GM12878 (cell line): ENCODE results near the gene FAM53B. TPM values are rescaled to one million over a fixed set of nuclear protein-coding genes. Genes with fewer than 3 reads are reported as not detected.

Source experiments
- ASH2L ChIP-seq: fragments of 300-600, 200-600 bp; sonication (generic); IDR thresholded peaks from 2 replicates; pipeline ENCODE4 v1.6.1; 2017; ENCODE audit warnings: low read depth, mild to moderate bottlenecking, borderline replicate concordance
- ATF7 ChIP-seq: fragments of 450-650 bp; IDR thresholded peaks from 2 replicates; pipeline ENCODE4 v1.6.1; 2016; ENCODE audit warnings: low read depth, mild to moderate bottlenecking
- BMI1 ChIP-seq: fragments of 450-650 bp; IDR thresholded peaks from 2 replicates; pipeline ENCODE4 v1.6.1; 2016; ENCODE audit warnings: mild to moderate bottlenecking, moderate library complexity, borderline replicate concordance
- BRCA1 ChIP-seq: IDR thresholded peaks from 2 replicates; pipeline ENCODE4 v1.6.1; 2011; ENCODE audit warnings: low read depth, low read length, improper control_type of control experiment
- CBFB ChIP-seq: IDR thresholded peaks from 2 replicates; pipeline ENCODE4 v1.6.1; 2016; ENCODE audit warnings: antibody characterized with exemption, low read depth
- CHD1 ChIP-seq: IDR thresholded peaks from 2 replicates; pipeline ENCODE4 v1.6.1; 2012; ENCODE audit warnings: low read depth, low read length, improper control_type of control experiment
- EED ChIP-seq: sonication (generic); IDR thresholded peaks from 2 replicates; pipeline ENCODE4 v1.6.1; 2016; ENCODE audit warnings: antibody characterized with exemption, low read depth
- IRF4 ChIP-seq: IDR thresholded peaks from 2 replicates; pipeline ENCODE4 v1.6.1; 2011; ENCODE audit warnings: low read depth, low read length
- JUNB ChIP-seq: IDR thresholded peaks from 2 replicates; pipeline ENCODE4 v1.6.1; 2016; ENCODE audit warnings: antibody characterized with exemption, mild to moderate bottlenecking
- KDM1A ChIP-seq: fragments of 200-600 bp; sonication (generic); IDR thresholded peaks from 2 replicates; pipeline ENCODE4 v1.6.1; 2016; ENCODE audit warnings: borderline replicate concordance
- MEF2A ChIP-seq: IDR thresholded peaks from 2 replicates; pipeline ENCODE4 v1.6.1; 2011; ENCODE audit warnings: low read depth, mild to moderate bottlenecking, low read length, moderate library complexity; ENCODE audit not compliant: insufficient read depth
- NR2C1 ChIP-seq: fragments of 450-650 bp; IDR thresholded peaks from 2 replicates; pipeline ENCODE4 v1.6.1; 2017; ENCODE audit warnings: antibody characterized with exemption, mild to moderate bottlenecking, moderate library complexity
- NR2C2 ChIP-seq: IDR thresholded peaks from 2 replicates; pipeline ENCODE4 v1.6.1; 2011; ENCODE audit warnings: borderline replicate concordance, low read depth; ENCODE audit not compliant: control insufficient read depth, insufficient read length
- PML ChIP-seq: IDR thresholded peaks from 2 replicates; pipeline ENCODE4 v1.6.1; 2012; ENCODE audit warnings: low read length, inconsistent platforms
- SIX5 ChIP-seq: IDR thresholded peaks from 2 replicates; pipeline ENCODE4 v1.6.1; 2011; ENCODE audit warnings: mild to moderate bottlenecking, low read depth, low read length, moderate library complexity; ENCODE audit not compliant: severe bottlenecking
- SMAD5 ChIP-seq: IDR thresholded peaks from 2 replicates; pipeline ENCODE4 v1.6.1; 2016; ENCODE audit warnings: antibody characterized with exemption, low read depth
- SREBF1 ChIP-seq: IDR thresholded peaks from 2 replicates; pipeline ENCODE4 v1.6.1; 2012; ENCODE audit warnings: mild to moderate bottlenecking, low read length
- SREBF2 ChIP-seq: IDR thresholded peaks from 2 replicates; pipeline ENCODE4 v1.6.1; 2012; ENCODE audit warnings: mild to moderate bottlenecking, low read length
- SUPT20H ChIP-seq: IDR thresholded peaks from 2 replicates; pipeline ENCODE4 v1.6.1; 2011; ENCODE audit warnings: low read depth, mild to moderate bottlenecking, low read length, moderate library complexity, borderline replicate concordance; ENCODE audit not compliant: control insufficient read depth
- TCF7 ChIP-seq: IDR thresholded peaks from 2 replicates; pipeline ENCODE4 v1.6.1; 2014; ENCODE audit warnings: antibody characterized with exemption, borderline replicate concordance
- ZNF622 ChIP-seq: fragments of 450-650 bp; IDR thresholded peaks from 2 replicates; pipeline ENCODE4 v1.6.1; 2017; ENCODE audit warnings: mild to moderate bottlenecking, inconsistent platforms
- ZZZ3 ChIP-seq: IDR thresholded peaks from 2 replicates; pipeline ENCODE4 v1.6.1; 2011; ENCODE audit warnings: low read depth; ENCODE audit not compliant: control insufficient read depth, insufficient read length
- polyA plus RNA-seq, 11 experiments: library from polyadenylated mRNA; depleted of rRNA in 4 of 11; unstranded in 6 of 11; stranded (reverse) in 5 of 11; fragments of >200 nt; fragmentation: Nextera tagmentation in 4 of 11; fragmentation: Illumina TruSeq in 1 of 11; extraction: Ambion mirVana in 4 of 11; extraction: Trizol in 1 of 11; gene quantifications; 1 replicate in 1 of 11; 2 replicates in 10 of 11; pipeline versions ENCODE4 v1.2.1 to v1.2.3, GENCODE V29; 2011 to 2016; ENCODE audit warnings: inconsistent platforms in 2 of 11, missing spikeins in 2 of 11, low read depth in 1 of 11
- total RNA-seq, 4 experiments: library from RNA; depleted of rRNA in 3 of 4; stranded (reverse); fragments of >200 nt in 3 of 4; fragmentation: Illumina TruSeq in 1 of 4; extraction: Trizol in 1 of 4; gene quantifications; 2 replicates each; pipeline versions ENCODE4 v1.2.1 to v1.2.3, GENCODE V29; 2013 to 2021
- TF ChIP-seq, protein P1 (sequence below): fragments of 450-650 bp; formaldehyde crosslinking; IDR thresholded peaks from 2 replicates; pipeline ENCODE4 v1.5.0; 2022; ENCODE audit warnings: mild to moderate bottlenecking, missing genetic modification characterization
- TF ChIP-seq, protein P2 (sequence below): fragments of 450-650 bp; IDR thresholded peaks from 2 replicates; pipeline ENCODE4 v1.6.1; 2017; ENCODE audit warnings: mild to moderate bottlenecking
- TF ChIP-seq, protein P3 (sequence below): fragments of 150-350 bp; IDR thresholded peaks from 2 replicates; pipeline ENCODE4 v1.6.1; 2016; ENCODE audit warnings: low read depth, low read length

FAM53B gene
- total and polyA plus RNA-seq, 10 of the 15 experiments (the other 5 are each of a cell fraction or from before 2014, with no cell fraction given): 0.05 to 26.3 (median 8.1) TPM

DNA sequence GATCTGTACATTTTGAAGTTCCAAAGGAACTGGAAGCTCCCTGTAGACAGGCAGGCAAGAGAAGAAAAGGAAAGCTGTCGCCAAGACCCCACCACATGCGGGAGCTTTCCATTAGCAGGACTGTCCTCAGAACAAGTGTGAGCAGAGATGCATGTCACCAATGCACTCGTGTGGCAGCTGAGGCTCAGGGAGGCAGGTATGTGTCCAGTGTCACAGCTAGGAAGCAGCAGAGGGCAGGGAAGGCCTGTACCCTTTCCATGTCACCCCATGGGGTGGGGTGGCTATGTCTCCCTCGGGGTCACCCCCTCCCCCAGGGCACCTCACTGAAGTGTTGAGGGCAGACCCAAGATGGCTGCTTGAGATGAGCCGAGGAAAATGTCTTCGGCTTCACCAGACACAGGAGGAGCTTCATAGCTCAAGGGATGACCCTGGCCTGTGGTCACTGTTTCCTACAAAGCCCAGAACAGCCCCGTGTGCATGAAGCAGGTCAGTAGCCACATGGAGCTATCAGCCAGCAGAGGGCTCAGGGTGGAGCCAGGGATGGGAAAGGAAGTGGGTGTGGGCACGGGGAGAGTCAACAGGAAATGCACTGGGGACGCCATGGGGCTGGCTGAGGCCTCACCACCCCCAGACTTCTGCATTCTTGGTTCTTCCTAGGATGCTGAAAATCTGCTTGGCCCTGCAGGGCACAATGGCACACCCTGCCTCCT is 96.6 kb downstream of the FAM53B start (continued):
- no peak for TF ChIP-seq SIX5
- TF ChIP-seq NR2C1: no peak
- TF ChIP-seq ZZZ3: no peak
- no peak for TF ChIP-seq TCF7
- no peak for TF ChIP-seq SMAD5
- 0 out of 2 replicates have a peak, but pooled peaks have one; percentile 26 for TF ChIP-seq EED
- TF ChIP-seq ATF7: no peak
- no peak for TF ChIP-seq ASH2L
- no peak for TF ChIP-seq PML
- TF ChIP-seq, protein P1, sequence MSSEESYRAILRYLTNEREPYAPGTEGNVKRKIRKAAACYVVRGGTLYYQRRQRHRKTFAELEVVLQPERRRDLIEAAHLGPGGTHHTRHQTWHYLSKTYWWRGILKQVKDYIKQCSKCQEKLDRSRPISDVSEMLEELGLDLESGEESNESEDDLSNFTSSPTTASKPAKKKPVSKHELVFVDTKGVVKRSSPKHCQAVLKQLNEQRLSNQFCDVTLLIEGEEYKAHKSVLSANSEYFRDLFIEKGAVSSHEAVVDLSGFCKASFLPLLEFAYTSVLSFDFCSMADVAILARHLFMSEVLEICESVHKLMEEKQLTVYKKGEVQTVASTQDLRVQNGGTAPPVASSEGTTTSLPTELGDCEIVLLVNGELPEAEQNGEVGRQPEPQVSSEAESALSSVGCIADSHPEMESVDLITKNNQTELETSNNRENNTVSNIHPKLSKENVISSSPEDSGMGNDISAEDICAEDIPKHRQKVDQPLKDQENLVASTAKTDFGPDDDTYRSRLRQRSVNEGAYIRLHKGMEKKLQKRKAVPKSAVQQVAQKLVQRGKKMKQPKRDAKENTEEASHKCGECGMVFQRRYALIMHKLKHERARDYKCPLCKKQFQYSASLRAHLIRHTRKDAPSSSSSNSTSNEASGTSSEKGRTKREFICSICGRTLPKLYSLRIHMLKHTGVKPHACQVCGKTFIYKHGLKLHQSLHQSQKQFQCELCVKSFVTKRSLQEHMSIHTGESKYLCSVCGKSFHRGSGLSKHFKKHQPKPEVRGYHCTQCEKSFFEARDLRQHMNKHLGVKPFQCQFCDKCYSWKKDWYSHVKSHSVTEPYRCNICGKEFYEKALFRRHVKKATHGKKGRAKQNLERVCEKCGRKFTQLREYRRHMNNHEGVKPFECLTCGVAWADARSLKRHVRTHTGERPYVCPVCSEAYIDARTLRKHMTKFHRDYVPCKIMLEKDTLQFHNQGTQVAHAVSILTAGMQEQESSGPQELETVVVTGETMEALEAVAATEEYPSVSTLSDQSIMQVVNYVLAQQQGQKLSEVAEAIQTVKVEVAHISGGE: no peak
- no peak for TF ChIP-seq MEF2A
- TF ChIP-seq, protein P2, sequence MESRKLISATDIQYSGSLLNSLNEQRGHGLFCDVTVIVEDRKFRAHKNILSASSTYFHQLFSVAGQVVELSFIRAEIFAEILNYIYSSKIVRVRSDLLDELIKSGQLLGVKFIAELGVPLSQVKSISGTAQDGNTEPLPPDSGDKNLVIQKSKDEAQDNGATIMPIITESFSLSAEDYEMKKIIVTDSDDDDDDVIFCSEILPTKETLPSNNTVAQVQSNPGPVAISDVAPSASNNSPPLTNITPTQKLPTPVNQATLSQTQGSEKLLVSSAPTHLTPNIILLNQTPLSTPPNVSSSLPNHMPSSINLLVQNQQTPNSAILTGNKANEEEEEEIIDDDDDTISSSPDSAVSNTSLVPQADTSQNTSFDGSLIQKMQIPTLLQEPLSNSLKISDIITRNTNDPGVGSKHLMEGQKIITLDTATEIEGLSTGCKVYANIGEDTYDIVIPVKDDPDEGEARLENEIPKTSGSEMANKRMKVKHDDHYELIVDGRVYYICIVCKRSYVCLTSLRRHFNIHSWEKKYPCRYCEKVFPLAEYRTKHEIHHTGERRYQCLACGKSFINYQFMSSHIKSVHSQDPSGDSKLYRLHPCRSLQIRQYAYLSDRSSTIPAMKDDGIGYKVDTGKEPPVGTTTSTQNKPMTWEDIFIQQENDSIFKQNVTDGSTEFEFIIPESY: no peak
- no peak for TF ChIP-seq ZNF622
- no peak for TF ChIP-seq KDM1A
- TF ChIP-seq CBFB: no peak
- no peak for TF ChIP-seq SUPT20H
- TF ChIP-seq NR2C2: no peak
- no peak for TF ChIP-seq CHD1
- no peak for TF ChIP-seq SREBF1
- TF ChIP-seq JUNB: no peak
- no peak for TF ChIP-seq IRF4
- no peak for TF ChIP-seq BMI1
- TF ChIP-seq, protein P3, sequence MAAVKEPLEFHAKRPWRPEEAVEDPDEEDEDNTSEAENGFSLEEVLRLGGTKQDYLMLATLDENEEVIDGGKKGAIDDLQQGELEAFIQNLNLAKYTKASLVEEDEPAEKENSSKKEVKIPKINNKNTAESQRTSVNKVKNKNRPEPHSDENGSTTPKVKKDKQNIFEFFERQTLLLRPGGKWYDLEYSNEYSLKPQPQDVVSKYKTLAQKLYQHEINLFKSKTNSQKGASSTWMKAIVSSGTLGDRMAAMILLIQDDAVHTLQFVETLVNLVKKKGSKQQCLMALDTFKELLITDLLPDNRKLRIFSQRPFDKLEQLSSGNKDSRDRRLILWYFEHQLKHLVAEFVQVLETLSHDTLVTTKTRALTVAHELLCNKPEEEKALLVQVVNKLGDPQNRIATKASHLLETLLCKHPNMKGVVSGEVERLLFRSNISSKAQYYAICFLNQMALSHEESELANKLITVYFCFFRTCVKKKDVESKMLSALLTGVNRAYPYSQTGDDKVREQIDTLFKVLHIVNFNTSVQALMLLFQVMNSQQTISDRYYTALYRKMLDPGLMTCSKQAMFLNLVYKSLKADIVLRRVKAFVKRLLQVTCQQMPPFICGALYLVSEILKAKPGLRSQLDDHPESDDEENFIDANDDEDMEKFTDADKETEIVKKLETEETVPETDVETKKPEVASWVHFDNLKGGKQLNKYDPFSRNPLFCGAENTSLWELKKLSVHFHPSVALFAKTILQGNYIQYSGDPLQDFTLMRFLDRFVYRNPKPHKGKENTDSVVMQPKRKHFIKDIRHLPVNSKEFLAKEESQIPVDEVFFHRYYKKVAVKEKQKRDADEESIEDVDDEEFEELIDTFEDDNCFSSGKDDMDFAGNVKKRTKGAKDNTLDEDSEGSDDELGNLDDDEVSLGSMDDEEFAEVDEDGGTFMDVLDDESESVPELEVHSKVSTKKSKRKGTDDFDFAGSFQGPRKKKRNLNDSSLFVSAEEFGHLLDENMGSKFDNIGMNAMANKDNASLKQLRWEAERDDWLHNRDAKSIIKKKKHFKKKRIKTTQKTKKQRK: no peak
- no peak for TF ChIP-seq BRCA1
- TF ChIP-seq SREBF2: no peak
